Stomach (tissue), 19 donors: ENCODE measurements around the gene HSD17B2. TPM values are rescaled to one million over a fixed set of nuclear protein-coding genes. Genes with fewer than 3 reads are reported as not detected.

Experiments used
- DNase-seq, 2 donors: peaks; one replicate each; pipeline versions ENCODE4 v3.0.0 to v3.0.0-alpha.2; 2013 to 2019
- H3K27ac ChIP-seq, 5 donors: fragments of 200-600 bp in 4 of 5; sonication (generic) in 4 of 5; one replicate each; pipeline ENCODE4 v1.5.1; 2013 to 2019; ENCODE audit warnings: mild to moderate bottlenecking in 1 of 5, moderate library complexity in 1 of 5
- H3K27me3 ChIP-seq, 3 donors: fragments of 200-600 bp; sonication (generic); one replicate each; pipeline ENCODE4 v1.5.1; 2017 to 2019; ENCODE audit warnings: mixed run types in 1 of 3
- H3K36me3 ChIP-seq, 4 donors: fragments of 200-600 bp; sonication (generic); 1 replicate in 3 of 4; 2 replicates in 1 of 4; pipeline ENCODE4 v1.5.1; 2016 to 2019
- H3K4me1 ChIP-seq, 4 donors: fragments of 200-600 bp; sonication (generic); one replicate each; pipeline ENCODE4 v1.5.1; 2016 to 2019
- H3K4me3 ChIP-seq, 4 donors: fragments of 200-600 bp; sonication (generic) in 3 of 4; one replicate each; pipeline ENCODE4 v1.5.1; 2016 to 2019; ENCODE audit warnings: mild to moderate bottlenecking in 1 of 4
- H3K9me3 ChIP-seq, 4 donors: fragments of 200-600 bp; sonication (generic); one replicate each; pipeline ENCODE4 v1.5.1; 2016 to 2019
- CTCF ChIP-seq, 7 experiments: fragments of 450-650 bp in 4 of 7; fragments of 200-600 bp in 3 of 7; sonication (generic) in 3 of 7; IDR thresholded peaks; one replicate each; pipeline ENCODE4 v1.5.1; 2016 to 2019; ENCODE audit warnings: antibody characterized with exemption in 7 of 7, control low read depth in 2 of 7, mild to moderate bottlenecking in 1 of 7
- EP300 ChIP-seq: sonication (generic); formaldehyde crosslinking; IDR thresholded peaks from one replicate; pipeline ENCODE4 v1.6.1; 2017; ENCODE audit warnings: antibody characterized with exemption
- POLR2A ChIP-seq, 4 donors: fragments of 450-650 bp; IDR thresholded peaks; one replicate each; pipeline ENCODE4 v1.6.1; 2016; ENCODE audit warnings: antibody characterized with exemption in 4 of 4, control low read depth in 2 of 4, mild to moderate bottlenecking in 1 of 4, moderate library complexity in 1 of 4
- POLR2AphosphoS5 ChIP-seq, 3 donors: sonication (generic); formaldehyde crosslinking; IDR thresholded peaks; one replicate each; pipeline ENCODE4 v1.6.1; 2016; ENCODE audit warnings: antibody characterized with exemption in 3 of 3
- WGBS, 5 donors: extraction: QIAGEN DNeasy Blood & Tissue Kit in 3 of 5; methylation state at CpG; one replicate each; pipeline versions ENCODE4 v1.1.5 to v1.1.7; 2013 to 2018; 5-methylcytosine and 5-hydroxymethylcytosine counted together
- intact Hi-C: fragments of 100-400 bp; cut with DNase I; formaldehyde crosslinking; loops from one replicate; pipeline ENCODE4 v1.15.1; 2023; ENCODE audit warnings: low total_unique reads
- long read RNA-seq, 10 donors: transcript quantifications; one replicate each; lab custom pipeline, GENCODE V29; 2026
- polyA plus RNA-seq, 3 donors: library from polyadenylated mRNA; stranded (reverse); fragments of 200-250 nt; gene quantifications; one replicate each; pipeline ENCODE4 v1.2.3, GENCODE V29; 2013
- total RNA-seq, 5 donors: library from RNA; depleted of rRNA; stranded (reverse); fragments of >200 nt; gene quantifications; one replicate each; pipeline versions ENCODE4 v1.1.0 to v1.2.3, GENCODE V29; 2014 to 2016
- donor health status: healthy with polysubstance abuse.
- donor health status: Bipolar disorder and iron deficiency.
- donor health status: healthy.

Gene HSD17B2, protein sequence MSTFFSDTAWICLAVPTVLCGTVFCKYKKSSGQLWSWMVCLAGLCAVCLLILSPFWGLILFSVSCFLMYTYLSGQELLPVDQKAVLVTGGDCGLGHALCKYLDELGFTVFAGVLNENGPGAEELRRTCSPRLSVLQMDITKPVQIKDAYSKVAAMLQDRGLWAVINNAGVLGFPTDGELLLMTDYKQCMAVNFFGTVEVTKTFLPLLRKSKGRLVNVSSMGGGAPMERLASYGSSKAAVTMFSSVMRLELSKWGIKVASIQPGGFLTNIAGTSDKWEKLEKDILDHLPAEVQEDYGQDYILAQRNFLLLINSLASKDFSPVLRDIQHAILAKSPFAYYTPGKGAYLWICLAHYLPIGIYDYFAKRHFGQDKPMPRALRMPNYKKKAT
- total RNA-seq (10 to 100 TPM in 3 of 5 donors, 1 to 10 TPM in 1, not detected in 1; 8.2 to 23.2 (median 17.4) TPM), polyA plus RNA-seq (10 to 100 TPM in 2 of 3 donors, 1 to 10 TPM in 1; 6.6 to 25.7 (median 11.3) TPM)
- long read RNA-seq, donor 1, transcript HSD17B2-201 (5 exons, 1,455 nt) = major isoform, 12 of 35 reads
- long read RNA-seq, donor 1, partial matches to known transcripts = 20 of 35 reads
- long read RNA-seq, donor 1, other reads (novel, unspliced or antisense) = 0 of 35 reads
- long read RNA-seq, donor 2, transcript HSD17B2-201 (5 exons, 1,455 nt) = major isoform, 8 of 43 reads
- long read RNA-seq, donor 2, partial matches to known transcripts = 33 of 43 reads
- long read RNA-seq, donor 2, other reads (novel, unspliced or antisense) = 0 of 43 reads
- long read RNA-seq, donor 3, partial matches to known transcripts = 0 of 4 reads
- long read RNA-seq, donor 3, other reads (novel, unspliced or antisense) = 0 of 4 reads
- long read RNA-seq, donor 4, partial matches to known transcripts = 0 of 1 reads
- long read RNA-seq, donor 4, other reads (novel, unspliced or antisense) = 0 of 1 reads
- long read RNA-seq, donor 5, partial matches to known transcripts = 0 of 3 reads
- long read RNA-seq, donor 5, other reads (novel, unspliced or antisense) = 0 of 3 reads
- long read RNA-seq, donor 6, transcript HSD17B2-201 (5 exons, 1,455 nt) = major isoform, 12 of 37 reads
- long read RNA-seq, donor 6, partial matches to known transcripts = 21 of 37 reads
- long read RNA-seq, donor 6, other reads (novel, unspliced or antisense) = 0 of 37 reads
- long read RNA-seq, donor 7, transcript HSD17B2-201 (5 exons, 1,455 nt) = major isoform, 7 of 7 reads
- long read RNA-seq, donor 7, partial matches to known transcripts = 0 of 7 reads
- long read RNA-seq, donor 7, other reads (novel, unspliced or antisense) = 0 of 7 reads
- long read RNA-seq, donor 8, partial matches to known transcripts = 5 of 8 reads
- long read RNA-seq, donor 8, other reads (novel, unspliced or antisense) = 0 of 8 reads
- long read RNA-seq, donor 9, partial matches to known transcripts = 6 of 9 reads
- long read RNA-seq, donor 9, other reads (novel, unspliced or antisense) = 0 of 9 reads
- long read RNA-seq, donor 10, transcript HSD17B2-201 (5 exons, 1,455 nt) = major isoform, 15 of 23 reads
- long read RNA-seq, donor 10, partial matches to known transcripts = 7 of 23 reads
- long read RNA-seq, donor 10, other reads (novel, unspliced or antisense) = 0 of 23 reads

GRCh38 chr16:82034981-82035612 lies at the start of gene HSD17B2:
TSS of gene HSD17B2 (plus strand) at chr16:82035253. CDS start at chr16:82035425, 172 bp downstream.
- WGBS, 5 donors = 30 to 43% (median 34%) methylated on average over 6 of the region's 6 CpGs
- no peak for TF ChIP-seq CTCF (IDR thresholded peaks at IDR 0.05)
- TF ChIP-seq POLR2A (IDR thresholded peaks at IDR 0.05) = no peak
- TF ChIP-seq POLR2AphosphoS5 (IDR thresholded peaks at IDR 0.05) = no peak
- Histone ChIP-seq H3K4me3 (peak within 1 kb of the TSS in 3 of 4 donors; percentile 18 to 40 (median 29)), H3K27me3 (no peaks in the 10 kb centered on the region), H3K27ac (peak within 1 kb of the TSS; percentile 8 to 71 (median 53)), H3K36me3 (no peaks in the 10 kb centered on the region), H3K4me1 (peaks cover 14 to 30% (median 20%) of the 10 kb centered on the region in 4 donors), H3K9me3 (no peaks in the 10 kb centered on the region)
- intact Hi-C loops = loop anchor here (5.0 kb wide), 1 partner anchor 197 kb away; no protein-coding TSS in a partner anchor
- DNase-seq = peak; percentile 32 to 56

- TF ChIP-seq POLR2AphosphoS5 (IDR thresholded peaks at IDR 0.05) = no peak
- no peak for TF ChIP-seq POLR2A (IDR thresholded peaks at IDR 0.05)
- TF ChIP-seq EP300 = no peak
- no peak for TF ChIP-seq CTCF (IDR thresholded peaks at IDR 0.05)
- WGBS, 5 donors = 87 to 93% (median 90%) methylated on average over 8 of the region's 8 CpGs
- intact Hi-C loops = no loop called here
- H3K4me3 ChIP-seq = no peak overlapping the region
- H3K4me1 ChIP-seq = no peaks in the 10 kb centered on the region
- H3K27ac ChIP-seq = peak overlapping the region in 1 of 5 donors; percentile 63
- DNase-seq = no peak
- H3K27me3 ChIP-seq = no peaks in the 10 kb centered on the region
- no peaks in the 10 kb centered on the region for H3K36me3 ChIP-seq
- H3K9me3 ChIP-seq = no peaks in the 10 kb centered on the region
Measured at GRCh38 chr16:81987121-81987520, 47.9 kb upstream of the HSD17B2 start.

- Histone ChIP-seq H3K9me3 (no peaks in the 10 kb centered on the region), H3K27me3 (no peaks in the 10 kb centered on the region), H3K4me1 (no peaks in the 10 kb centered on the region), H3K36me3 (no peaks in the 10 kb centered on the region), H3K27ac (peak overlapping the region in 3 of 5 donors; percentile 9 to 63 (median 19)), H3K4me3 (no peak overlapping the region)
- WGBS, 5 donors = 58 to 74% (median 65%) methylated on average over 5 of the region's 5 CpGs
- DNase-seq = peak; percentile 48 to 71
- peak in 1 of 3 donors; percentile 65 for TF ChIP-seq POLR2AphosphoS5 (IDR thresholded peaks at IDR 0.05)
- TF ChIP-seq POLR2A (IDR thresholded peaks at IDR 0.05) = no peak
- intact Hi-C loops = no loop called here
Measured at GRCh38 chr16:81987706-81988105, 47.3 kb upstream of the HSD17B2 start.

GRCh38 chr16:81992859-81993258 lies 42.2 kb upstream of the HSD17B2 start:
- Histone ChIP-seq H3K9me3 (no peaks in the 10 kb centered on the region), H3K4me1 (peaks cover 0 to 22% (median 10%) of the 10 kb centered on the region in 4 donors), H3K4me3 (no peak overlapping the region), H3K36me3 (peaks cover 0 to 6% (median 0%) of the 10 kb centered on the region in 4 donors), H3K27me3 (no peaks in the 10 kb centered on the region), H3K27ac (no peak overlapping the region)
- no peak for DNase-seq
- no peak for TF ChIP-seq CTCF (IDR thresholded peaks at IDR 0.05)
- no peak for TF ChIP-seq EP300
- no peak for TF ChIP-seq POLR2AphosphoS5 (IDR thresholded peaks at IDR 0.05)
- no peak for TF ChIP-seq POLR2A (IDR thresholded peaks at IDR 0.05)
- intact Hi-C loops = no loop called here
- 60 to 77% (median 72%) methylated on average over 3 of the region's 3 CpGs for WGBS, 5 donors
